HepG2 (cell line): ENCODE results near the gene FAM131A. TPM values are rescaled to one million over a fixed set of nuclear protein-coding genes. Genes with fewer than 3 reads are reported as not detected.
A peak's percentile ranks its signal among the peaks of the same experiment; 100 is the strongest.

Source experiments
- SNRNP70 ChIP-seq: fragments of 200-400 bp; formaldehyde crosslinking; IDR thresholded peaks from 2 replicates; pipeline ENCODE4 v1.6.1; 2017; ENCODE audit warnings: mild to moderate bottlenecking, low read depth, low read length, moderate library complexity
- ZBTB7B ChIP-seq: sonication (generic); formaldehyde crosslinking; IDR thresholded peaks from 2 replicates; pipeline ENCODE4 v1.4.0; 2020; ENCODE audit warnings: missing genetic modification reagents
- ZC3H4 ChIP-seq: sonication (generic); formaldehyde crosslinking; IDR thresholded peaks from 2 replicates; pipeline ENCODE4 v1.4.0; 2020; ENCODE audit warnings: missing genetic modification reagents, borderline replicate concordance
- ZEB1 ChIP-seq: IDR thresholded peaks from 2 replicates; pipeline ENCODE4 v1.6.1; 2012; ENCODE audit warnings: mild to moderate bottlenecking, low read depth, inconsistent platforms; ENCODE audit not compliant: insufficient replicate concordance
- ZNF160 ChIP-seq: sonication (generic); formaldehyde crosslinking; IDR thresholded peaks from 2 replicates; pipeline ENCODE4 v1.8.0; 2022; ENCODE audit warnings: mild to moderate bottlenecking, inconsistent platforms, missing genetic modification reagents
- ZNF253 ChIP-seq: sonication (generic); formaldehyde crosslinking; IDR thresholded peaks from 2 replicates; pipeline ENCODE4 v1.8.0; 2022; ENCODE audit warnings: mild to moderate bottlenecking, missing genetic modification reagents, borderline replicate concordance
- ZNF44 ChIP-seq: sonication (generic); formaldehyde crosslinking; IDR thresholded peaks from 2 replicates; pipeline ENCODE4 v1.5.1; 2020; ENCODE audit warnings: mild to moderate bottlenecking, missing genetic modification reagents
- ZNF564 ChIP-seq: sonication (generic); formaldehyde crosslinking; IDR thresholded peaks from 2 replicates; pipeline ENCODE4 v1.8.1; 2023; ENCODE audit warnings: mild to moderate bottlenecking, missing genetic modification reagents
- ZNF788 ChIP-seq: sonication (generic); formaldehyde crosslinking; IDR thresholded peaks from 2 replicates; pipeline ENCODE4 v1.5.0; 2020; ENCODE audit warnings: mild to moderate bottlenecking, missing genetic modification reagents, borderline replicate concordance
- polyA plus RNA-seq, 8 experiments: library from polyadenylated mRNA; depleted of rRNA in 3 of 8; stranded (reverse) in 7 of 8; unstranded in 1 of 8; fragments of >200 nt; fragmentation: Illumina TruSeq in 4 of 8; extraction: Trizol in 4 of 8; gene quantifications; 2 replicates each; pipeline versions ENCODE4 v1.2.1 to v1.2.3, GENCODE V29; 2011 to 2016; ENCODE audit warnings: low read depth in 4 of 8, missing spikeins in 1 of 8, mixed read lengths in 1 of 8; ENCODE audit not compliant: insufficient read depth in 1 of 8
- total RNA-seq, 5 experiments: library from RNA; depleted of rRNA; stranded (reverse); fragments of >200 nt; fragmentation: Illumina TruSeq; extraction: Trizol; gene quantifications; 2 replicates each; pipeline ENCODE4 v1.2.3, GENCODE V29; 2016; ENCODE audit warnings: low read depth in 1 of 5
- TF ChIP-seq, protein P1 (sequence below), 2 experiments: sonication (generic) in 1 of 2; formaldehyde crosslinking in 1 of 2; IDR thresholded peaks; 2 replicates each; pipeline versions ENCODE4 v1.4.0 to v1.6.1; 2018 to 2020; ENCODE audit warnings: missing genetic modification reagents in 2 of 2, borderline replicate concordance in 1 of 2, low read depth in 1 of 2, mild to moderate bottlenecking in 1 of 2, missing biosample characterization in 1 of 2
- TF ChIP-seq, protein P2 (sequence below): sonication (generic); formaldehyde crosslinking; IDR thresholded peaks from 2 replicates; pipeline ENCODE4 v1.4.0; 2020; ENCODE audit warnings: missing genetic modification reagents
- TF ChIP-seq, protein P3 (sequence below): sonication (generic); formaldehyde crosslinking; conservative IDR thresholded peaks from 2 replicates; pipeline ENCODE4 v1.4.0; 2020; ENCODE audit warnings: missing genetic modification reagents
- TF ChIP-seq, protein P4 (sequence below): sonication (generic); formaldehyde crosslinking; IDR thresholded peaks from 2 replicates; pipeline ENCODE4 v1.4.0; 2020; ENCODE audit warnings: missing genetic modification reagents, borderline replicate concordance
- TF ChIP-seq, protein P5 (sequence below): sonication (generic); formaldehyde crosslinking; IDR thresholded peaks from 2 replicates; pipeline ENCODE4 v1.8.1; 2022; ENCODE audit warnings: low read depth, mild to moderate bottlenecking, missing genetic modification reagents
- TF ChIP-seq, protein P6 (sequence below): sonication (generic); formaldehyde crosslinking; IDR thresholded peaks from 2 replicates; pipeline ENCODE4 v1.9.0; 2021; ENCODE audit warnings: missing genetic modification reagents, borderline replicate concordance

Gene FAM131A
- total and polyA plus RNA-seq, 2 of the 13 experiments (the other 11 are each of a cell fraction or from before 2014, with no cell fraction given), result 9.2 to 9.3 TPM

DNA sequence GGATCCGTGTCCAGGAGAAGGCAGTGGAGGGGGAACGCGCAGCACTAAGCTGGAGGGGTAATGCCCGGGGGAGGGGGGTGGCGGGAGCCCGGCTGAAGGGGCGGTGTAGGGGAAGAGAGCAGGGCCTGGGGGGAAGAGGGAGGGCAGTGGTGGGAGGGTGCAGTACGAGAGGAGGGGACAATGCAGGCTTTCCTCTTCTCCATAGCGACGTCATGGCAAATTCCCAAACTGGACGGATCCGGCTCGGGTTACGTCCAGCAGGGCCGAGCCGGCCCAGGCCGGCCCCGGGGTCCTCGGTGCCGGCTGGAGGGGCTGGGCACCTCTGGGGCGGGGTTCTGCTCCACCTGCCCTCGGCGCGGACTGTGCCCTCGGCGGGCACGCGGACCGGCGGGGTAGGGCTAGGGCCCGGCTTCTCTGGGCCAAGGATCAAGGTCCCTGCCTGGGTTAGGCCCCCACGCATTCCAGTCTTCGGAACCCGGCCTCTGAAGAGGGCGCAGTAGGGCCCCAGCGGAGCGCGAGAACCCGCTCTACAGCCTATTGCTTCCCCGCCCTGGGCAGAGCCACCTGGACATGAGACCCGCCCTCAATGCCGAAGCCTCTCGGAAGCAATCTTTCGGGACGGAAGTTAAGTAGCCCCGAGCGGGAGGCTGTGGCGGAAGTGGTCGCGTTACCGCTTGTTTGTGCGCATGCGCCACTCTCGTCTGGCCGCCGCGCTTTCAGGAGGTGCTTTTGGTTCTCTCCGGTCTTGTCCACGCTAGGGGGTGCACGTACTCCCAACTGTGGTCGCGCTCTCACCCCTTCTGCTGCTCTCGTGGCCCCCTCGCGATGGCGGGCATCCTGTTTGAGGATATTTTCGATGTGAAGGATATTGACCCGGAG, 25.5 kb downstream of the FAM131A start (continued):
- TF ChIP-seq ZNF44 (peak; percentile 68), ZBTB7B (CRISPR knock-in tag) (peak; percentile 90; the same call in 1 of the 2 replicates), ZNF788 (CRISPR knock-in tag) (peak; percentile 40; the same call in 1 of the 2 replicates), SNRNP70 (no peak), ZNF253 (CRISPR knock-in tag) (no peak), ZC3H4 (CRISPR knock-in tag) (peak; percentile 69; the same call in 1 of the 2 replicates), ZNF564 (CRISPR knock-in tag) (peak; percentile 74), ZNF160 (no peak; the same call in 1 of the 2 replicates), ZEB1 (peak; percentile 71)
- TF ChIP-seq, protein P1, sequence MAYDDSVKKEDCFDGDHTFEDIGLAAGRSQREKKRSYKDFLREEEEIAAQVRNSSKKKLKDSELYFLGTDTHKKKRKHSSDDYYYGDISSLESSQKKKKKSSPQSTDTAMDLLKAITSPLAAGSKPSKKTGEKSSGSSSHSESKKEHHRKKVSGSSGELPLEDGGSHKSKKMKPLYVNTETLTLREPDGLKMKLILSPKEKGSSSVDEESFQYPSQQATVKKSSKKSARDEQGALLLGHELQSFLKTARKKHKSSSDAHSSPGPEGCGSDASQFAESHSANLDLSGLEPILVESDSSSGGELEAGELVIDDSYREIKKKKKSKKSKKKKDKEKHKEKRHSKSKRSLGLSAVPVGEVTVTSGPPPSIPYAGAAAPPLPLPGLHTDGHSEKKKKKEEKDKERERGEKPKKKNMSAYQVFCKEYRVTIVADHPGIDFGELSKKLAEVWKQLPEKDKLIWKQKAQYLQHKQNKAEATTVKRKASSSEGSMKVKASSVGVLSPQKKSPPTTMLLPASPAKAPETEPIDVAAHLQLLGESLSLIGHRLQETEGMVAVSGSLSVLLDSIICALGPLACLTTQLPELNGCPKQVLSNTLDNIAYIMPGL (CRISPR knock-in tag; IDR thresholded peaks at IDR 0.05; ENCODE audit: borderline replicate concordance in 1 of 2, low read depth in 1 of 2), result peak; percentile 93 to 97; a peak in 3 of 4 replicates
- TF ChIP-seq, protein P2, sequence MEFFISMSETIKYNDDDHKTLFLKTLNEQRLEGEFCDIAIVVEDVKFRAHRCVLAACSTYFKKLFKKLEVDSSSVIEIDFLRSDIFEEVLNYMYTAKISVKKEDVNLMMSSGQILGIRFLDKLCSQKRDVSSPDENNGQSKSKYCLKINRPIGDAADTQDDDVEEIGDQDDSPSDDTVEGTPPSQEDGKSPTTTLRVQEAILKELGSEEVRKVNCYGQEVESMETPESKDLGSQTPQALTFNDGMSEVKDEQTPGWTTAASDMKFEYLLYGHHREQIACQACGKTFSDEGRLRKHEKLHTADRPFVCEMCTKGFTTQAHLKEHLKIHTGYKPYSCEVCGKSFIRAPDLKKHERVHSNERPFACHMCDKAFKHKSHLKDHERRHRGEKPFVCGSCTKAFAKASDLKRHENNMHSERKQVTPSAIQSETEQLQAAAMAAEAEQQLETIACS (CRISPR knock-in tag), result peak; percentile 82
- TF ChIP-seq, protein P3, sequence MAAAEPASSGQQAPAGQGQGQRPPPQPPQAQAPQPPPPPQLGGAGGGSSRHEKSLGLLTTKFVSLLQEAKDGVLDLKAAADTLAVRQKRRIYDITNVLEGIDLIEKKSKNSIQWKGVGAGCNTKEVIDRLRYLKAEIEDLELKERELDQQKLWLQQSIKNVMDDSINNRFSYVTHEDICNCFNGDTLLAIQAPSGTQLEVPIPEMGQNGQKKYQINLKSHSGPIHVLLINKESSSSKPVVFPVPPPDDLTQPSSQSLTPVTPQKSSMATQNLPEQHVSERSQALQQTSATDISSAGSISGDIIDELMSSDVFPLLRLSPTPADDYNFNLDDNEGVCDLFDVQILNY, result no peak; the same call in 1 of the 2 replicates
- TF ChIP-seq, protein P4, sequence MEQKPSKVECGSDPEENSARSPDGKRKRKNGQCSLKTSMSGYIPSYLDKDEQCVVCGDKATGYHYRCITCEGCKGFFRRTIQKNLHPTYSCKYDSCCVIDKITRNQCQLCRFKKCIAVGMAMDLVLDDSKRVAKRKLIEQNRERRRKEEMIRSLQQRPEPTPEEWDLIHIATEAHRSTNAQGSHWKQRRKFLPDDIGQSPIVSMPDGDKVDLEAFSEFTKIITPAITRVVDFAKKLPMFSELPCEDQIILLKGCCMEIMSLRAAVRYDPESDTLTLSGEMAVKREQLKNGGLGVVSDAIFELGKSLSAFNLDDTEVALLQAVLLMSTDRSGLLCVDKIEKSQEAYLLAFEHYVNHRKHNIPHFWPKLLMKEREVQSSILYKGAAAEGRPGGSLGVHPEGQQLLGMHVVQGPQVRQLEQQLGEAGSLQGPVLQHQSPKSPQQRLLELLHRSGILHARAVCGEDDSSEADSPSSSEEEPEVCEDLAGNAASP (CRISPR knock-in tag), result no peak
- TF ChIP-seq, protein P5, sequence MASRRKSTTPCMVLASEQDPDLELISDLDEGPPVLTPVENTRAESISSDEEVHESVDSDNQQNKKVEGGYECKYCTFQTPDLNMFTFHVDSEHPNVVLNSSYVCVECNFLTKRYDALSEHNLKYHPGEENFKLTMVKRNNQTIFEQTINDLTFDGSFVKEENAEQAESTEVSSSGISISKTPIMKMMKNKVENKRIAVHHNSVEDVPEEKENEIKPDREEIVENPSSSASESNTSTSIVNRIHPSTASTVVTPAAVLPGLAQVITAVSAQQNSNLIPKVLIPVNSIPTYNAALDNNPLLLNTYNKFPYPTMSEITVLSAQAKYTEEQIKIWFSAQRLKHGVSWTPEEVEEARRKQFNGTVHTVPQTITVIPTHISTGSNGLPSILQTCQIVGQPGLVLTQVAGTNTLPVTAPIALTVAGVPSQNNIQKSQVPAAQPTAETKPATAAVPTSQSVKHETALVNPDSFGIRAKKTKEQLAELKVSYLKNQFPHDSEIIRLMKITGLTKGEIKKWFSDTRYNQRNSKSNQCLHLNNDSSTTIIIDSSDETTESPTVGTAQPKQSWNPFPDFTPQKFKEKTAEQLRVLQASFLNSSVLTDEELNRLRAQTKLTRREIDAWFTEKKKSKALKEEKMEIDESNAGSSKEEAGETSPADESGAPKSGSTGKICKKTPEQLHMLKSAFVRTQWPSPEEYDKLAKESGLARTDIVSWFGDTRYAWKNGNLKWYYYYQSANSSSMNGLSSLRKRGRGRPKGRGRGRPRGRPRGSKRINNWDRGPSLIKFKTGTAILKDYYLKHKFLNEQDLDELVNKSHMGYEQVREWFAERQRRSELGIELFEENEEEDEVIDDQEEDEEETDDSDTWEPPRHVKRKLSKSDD (CRISPR knock-in tag), result peak; percentile 83; the same call in 1 of the 2 replicates
- TF ChIP-seq, protein P6, sequence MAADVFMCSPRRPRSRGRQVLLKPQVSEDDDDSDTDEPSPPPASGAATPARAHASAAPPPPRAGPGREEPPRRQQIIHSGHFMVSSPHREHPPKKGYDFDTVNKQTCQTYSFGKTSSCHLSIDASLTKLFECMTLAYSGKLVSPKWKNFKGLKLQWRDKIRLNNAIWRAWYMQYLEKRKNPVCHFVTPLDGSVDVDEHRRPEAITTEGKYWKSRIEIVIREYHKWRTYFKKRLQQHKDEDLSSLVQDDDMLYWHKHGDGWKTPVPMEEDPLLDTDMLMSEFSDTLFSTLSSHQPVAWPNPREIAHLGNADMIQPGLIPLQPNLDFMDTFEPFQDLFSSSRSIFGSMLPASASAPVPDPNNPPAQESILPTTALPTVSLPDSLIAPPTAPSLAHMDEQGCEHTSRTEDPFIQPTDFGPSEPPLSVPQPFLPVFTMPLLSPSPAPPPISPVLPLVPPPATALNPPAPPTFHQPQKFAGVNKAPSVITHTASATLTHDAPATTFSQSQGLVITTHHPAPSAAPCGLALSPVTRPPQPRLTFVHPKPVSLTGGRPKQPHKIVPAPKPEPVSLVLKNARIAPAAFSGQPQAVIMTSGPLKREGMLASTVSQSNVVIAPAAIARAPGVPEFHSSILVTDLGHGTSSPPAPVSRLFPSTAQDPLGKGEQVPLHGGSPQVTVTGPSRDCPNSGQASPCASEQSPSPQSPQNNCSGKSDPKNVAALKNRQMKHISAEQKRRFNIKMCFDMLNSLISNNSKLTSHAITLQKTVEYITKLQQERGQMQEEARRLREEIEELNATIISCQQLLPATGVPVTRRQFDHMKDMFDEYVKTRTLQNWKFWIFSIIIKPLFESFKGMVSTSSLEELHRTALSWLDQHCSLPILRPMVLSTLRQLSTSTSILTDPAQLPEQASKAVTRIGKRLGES (CRISPR knock-in tag), result no peak
